ENCODE data around the gene B3GNT5.

Gene B3GNT5

GRCh38 chr3:183259087-183259486 lies 6.0 kb downstream of the B3GNT5 start:
- no peak for TF ChIP-seq CTCF (IDR thresholded peaks at IDR 0.05; ENCODE audit: borderline replicate concordance, insufficient read depth, low read depth, low read length)

GRCh38 chr3:183259621-183260020 lies 6.6 kb downstream of the B3GNT5 start:
- TF ChIP-seq CTCF (IDR thresholded peaks at IDR 0.05; ENCODE audit: borderline replicate concordance, insufficient read depth, low read depth, low read length), result no peak
- no peak overlapping the region for H3K4me3 ChIP-seq (ENCODE audit: low read depth, low read length)

More at GRCh38 chr3:183259087-183259486, 6.0 kb downstream of the B3GNT5 start:
- no peak overlapping the region for H3K4me3 ChIP-seq (ENCODE audit: low read depth, low read length)

GRCh38 chr3:183260167-183260904 lies 7.3 kb downstream of the B3GNT5 start:
- no peak for TF ChIP-seq CTCF (IDR thresholded peaks at IDR 0.05; ENCODE audit: borderline replicate concordance, insufficient read depth, low read depth, low read length)
- no peak overlapping the region for H3K4me3 ChIP-seq (ENCODE audit: low read depth, low read length)

GRCh38 chr3:183261151-183261724 lies 8.2 kb downstream of the B3GNT5 start:
- H3K4me3 ChIP-seq (ENCODE audit: low read depth, low read length), result no peak overlapping the region
- TF ChIP-seq CTCF (IDR thresholded peaks at IDR 0.05; ENCODE audit: borderline replicate concordance, insufficient read depth, low read depth, low read length), result no peak

GRCh38 chr3:183262875-183263378 lies 9.9 kb downstream of the B3GNT5 start:
- no peak for TF ChIP-seq CTCF (IDR thresholded peaks at IDR 0.05; ENCODE audit: borderline replicate concordance, insufficient read depth, low read depth, low read length)
- H3K4me3 ChIP-seq (ENCODE audit: low read depth, low read length), result no peak overlapping the region

- H3K4me3 ChIP-seq (ENCODE audit: low read depth, low read length), result no peak overlapping the region
Observed at GRCh38 chr3:183264268-183264667, 11.2 kb downstream of the B3GNT5 start.

More at GRCh38 chr3:183264268-183264667, 11.2 kb downstream of the B3GNT5 start:
- no peak for TF ChIP-seq CTCF (IDR thresholded peaks at IDR 0.05; ENCODE audit: borderline replicate concordance, insufficient read depth, low read depth, low read length)
